GM12872 (cell line): ENCODE measurements around the gene RGL1.

Experiments used
- CTCF ChIP-seq: IDR thresholded peaks from 3 replicates; pipeline ENCODE4 v1.5.1; 2011; ENCODE audit warnings: low read depth, mild to moderate bottlenecking, low read length, moderate library complexity; ENCODE audit not compliant: insufficient read depth

RGL1 gene

GRCh38 chr1:183903101-183903500 is 98.2 kb downstream of the RGL1 start:
- no peak for TF ChIP-seq CTCF

- no peak for TF ChIP-seq CTCF
These were observed 100.7 kb downstream of the RGL1 start for GRCh38 chr1:183905508-183906113.

GRCh38 chr1:183907070-183907469 is 102.2 kb downstream of the RGL1 start:
- TF ChIP-seq CTCF: no peak

- TF ChIP-seq CTCF: no peak
These were observed 103.2 kb downstream of the RGL1 start for GRCh38 chr1:183908079-183908478.

GRCh38 chr1:183909672-183910071 is 104.8 kb downstream of the RGL1 start:
- TF ChIP-seq CTCF: no peak

GRCh38 chr1:183910845-183911244 is 105.9 kb downstream of the RGL1 start:
- no peak for TF ChIP-seq CTCF

GRCh38 chr1:183911285-183911684 is 106.4 kb downstream of the RGL1 start:
- no peak for TF ChIP-seq CTCF
